GM23248 (cell line): ENCODE measurements around the gene TSLP. TPM values are rescaled to one million over a fixed set of nuclear protein-coding genes. Genes with fewer than 3 reads are reported as not detected.

ENCODE experiments used
- DNase-seq: peaks from one replicate; pipeline ENCODE4 v3.0.0-alpha.2; 2015
- H2AFZ ChIP-seq: fragments of 200-600 bp; sonication (generic); 2 replicates; pipeline ENCODE4 v1.6.1; 2016; ENCODE audit warnings: antibody characterized with exemption
- H3F3A ChIP-seq: fragments of 200-600 bp; sonication (generic); 2 replicates; pipeline ENCODE4 v1.6.1; 2016; ENCODE audit warnings: mild to moderate bottlenecking, antibody characterized with exemption, mixed run types; ENCODE audit not compliant: insufficient read depth
- H3K27ac ChIP-seq: fragments of 200-600 bp; sonication (generic); 2 replicates; pipeline ENCODE4 v1.5.1; 2016; ENCODE audit warnings: mild to moderate bottlenecking
- H3K27me3 ChIP-seq: fragments of 200-600 bp; sonication (generic); replicated peaks from 2 replicates; pipeline ENCODE4 v1.6.1; 2016; ENCODE audit warnings: mild to moderate bottlenecking; ENCODE audit not compliant: insufficient read depth
- H3K36me3 ChIP-seq: fragments of 200-600 bp; sonication (generic); 2 replicates; pipeline ENCODE4 v1.6.1; 2016; ENCODE audit warnings: low read depth, mild to moderate bottlenecking
- H3K4me1 ChIP-seq: fragments of 200-600 bp; sonication (generic); 2 replicates; pipeline ENCODE4 v1.6.1; 2016; ENCODE audit warnings: mild to moderate bottlenecking; ENCODE audit not compliant: insufficient read depth
- H3K4me2 ChIP-seq: fragments of 200-600 bp; sonication (generic); one replicate; pipeline ENCODE4 v1.6.1; 2016; ENCODE audit warnings: mild to moderate bottlenecking; ENCODE audit not compliant: unreplicated experiment
- H3K4me3 ChIP-seq: fragments of 200-600 bp; sonication (generic); 2 replicates; pipeline ENCODE4 v1.5.1; 2016; ENCODE audit warnings: mild to moderate bottlenecking
- H3K79me2 ChIP-seq: fragments of 200-600 bp; sonication (generic); 2 replicates; pipeline ENCODE4 v1.6.1; 2016; ENCODE audit warnings: mild to moderate bottlenecking; ENCODE audit not compliant: insufficient read depth
- H3K9ac ChIP-seq: fragments of 200-600 bp; sonication (generic); 2 replicates; pipeline ENCODE4 v1.6.1; 2016; ENCODE audit warnings: mild to moderate bottlenecking
- H3K9me2 ChIP-seq: fragments of 200-600 bp; sonication (generic); 2 replicates; pipeline ENCODE4 v1.6.1; 2016; ENCODE audit warnings: mixed run types, mild to moderate bottlenecking, moderate library complexity; ENCODE audit not compliant: insufficient read depth
- H3K9me3 ChIP-seq: fragments of 200-600 bp; sonication (generic); one replicate; pipeline ENCODE4 v1.6.1; 2017; ENCODE audit warnings: low read depth
- H4K20me1 ChIP-seq: fragments of 200-600 bp; sonication (generic); 2 replicates; pipeline ENCODE4 v1.6.0; 2016; ENCODE audit not compliant: insufficient read depth
- EZH2 ChIP-seq: fragments of 200-600 bp; sonication (generic); IDR thresholded peaks from 2 replicates; pipeline ENCODE4 v1.6.1; 2018; ENCODE audit warnings: antibody characterized with exemption, mild to moderate bottlenecking; ENCODE audit not compliant: insufficient read depth, poor library complexity, severe bottlenecking
- EZH2phosphoT487 ChIP-seq: fragments of 200-600 bp; sonication (generic); IDR thresholded peaks from 2 replicates; pipeline ENCODE4 v1.6.1; 2018; ENCODE audit warnings: antibody characterized with exemption, moderate library complexity, mild to moderate bottlenecking, low read depth; ENCODE audit not compliant: insufficient read depth
- WGBS, 2 experiments: methylation state at CpG; one replicate each; pipeline ENCODE4 v1.1.6; 2015 to 2017; ENCODE audit warnings: low lambda C conversion rate in 2 of 2, low coverage in 1 of 2; ENCODE audit errors: missing lambda C conversion rate in 2 of 2; 5-methylcytosine and 5-hydroxymethylcytosine counted together
- in situ Hi-C: fragments of 300-500 bp; cut with MboI; formaldehyde crosslinking; loops from 2 replicates; pipeline ENCODE4 v1.15.0; 2020
- polyA plus RNA-seq: library from polyadenylated mRNA; unstranded; fragments of >200 nt; fragmentation: Nextera tagmentation; extraction: Ambion mirVana; gene quantifications from 2 replicates; pipeline ENCODE4 v1.2.1, GENCODE V29; 2016
- total RNA-seq: library from RNA; depleted of rRNA; stranded (reverse); fragments of >200 nt; shearing (Covaris generic); gene quantifications from 2 replicates; pipeline ENCODE4 v1.2.3, GENCODE V29; 2014

TSLP gene
- total and polyA plus RNA-seq, 2 experiments from 2014 or later = not detected

DNA sequence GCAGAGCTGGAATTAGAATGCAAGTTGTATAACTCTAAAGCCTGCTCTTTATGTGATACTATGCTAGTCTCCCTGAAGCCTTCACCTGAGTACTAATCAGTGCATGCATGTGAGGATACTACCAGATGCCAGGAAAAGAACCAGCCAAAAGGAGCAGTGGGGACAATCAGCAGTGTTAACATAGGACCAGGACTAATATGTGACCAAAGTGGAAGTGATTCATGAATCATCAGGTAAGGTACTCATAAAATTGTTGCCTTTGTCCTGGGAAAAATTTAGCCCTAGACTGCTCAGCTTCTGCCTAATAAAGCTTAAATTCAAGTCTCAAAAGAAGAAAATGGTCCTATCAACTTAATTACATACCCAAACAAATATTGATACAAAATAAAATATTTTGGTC is 13.4 kb upstream of the TSLP start:
- Histone ChIP-seq H3K9me3 (no peaks in the 10 kb centered on the region), H3K27me3 (peaks cover 40% of the 10 kb centered on the region), H3K36me3 (no peaks in the 10 kb centered on the region), H3K9ac (no peak overlapping the region), H4K20me1 (no peaks in the 10 kb centered on the region), H3K9me2 (no peaks in the 10 kb centered on the region), H3K79me2 (no peaks in the 10 kb centered on the region), H3K4me1 (no peaks in the 10 kb centered on the region), H3F3A (no peaks in the 10 kb centered on the region), H3K27ac (no peak overlapping the region), H3K4me2 (no peak overlapping the region), H3K4me3 (no peak overlapping the region), H2AFZ (no peak overlapping the region)
- in situ Hi-C loops = no loop called here
- TF ChIP-seq EZH2phosphoT487 (no peak), EZH2 (no peak)
- no peak for DNase-seq

DNA sequence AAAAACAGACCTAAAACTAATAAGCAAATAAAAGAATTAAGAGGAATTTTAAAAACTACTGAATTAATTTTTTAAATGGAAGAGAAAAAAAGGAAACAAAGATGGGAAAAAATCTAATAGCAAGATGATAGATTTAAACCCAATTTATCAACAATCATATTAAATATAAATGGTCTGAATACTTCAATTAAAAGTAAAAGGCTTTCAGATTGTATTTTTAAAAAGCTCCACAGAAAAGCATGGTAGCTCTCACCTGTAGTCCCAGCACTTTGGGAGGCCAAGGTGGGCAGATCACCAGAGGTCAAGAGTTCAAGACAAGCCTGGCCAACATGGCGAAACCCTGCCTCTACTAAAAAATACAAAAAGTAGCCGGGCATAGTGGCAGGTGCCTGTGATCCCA is 11.3 kb upstream of the TSLP start:
- WGBS, 2 experiments = 47 to 62% methylated on average over 2 of the region's 2 CpGs
- H3K4me2 ChIP-seq = no peak overlapping the region
- peaks cover 26% of the 10 kb centered on the region for H3K27me3 ChIP-seq
- H3K4me3 ChIP-seq = no peak overlapping the region
- in situ Hi-C loops = no loop called here
- H2AFZ ChIP-seq = no peak overlapping the region
- no peak overlapping the region for H3K9ac ChIP-seq
- TF ChIP-seq EZH2phosphoT487 (no peak), EZH2 (no peak)
- H3K9me2 ChIP-seq = no peaks in the 10 kb centered on the region
- H3K79me2 ChIP-seq = no peaks in the 10 kb centered on the region
- no peaks in the 10 kb centered on the region for H3K4me1 ChIP-seq
- no peak overlapping the region for H3K27ac ChIP-seq
- no peaks in the 10 kb centered on the region for H3F3A ChIP-seq
- H3K9me3 ChIP-seq = no peaks in the 10 kb centered on the region
- no peaks in the 10 kb centered on the region for H3K36me3 ChIP-seq
- H4K20me1 ChIP-seq = no peaks in the 10 kb centered on the region
- DNase-seq = no peak

DNA sequence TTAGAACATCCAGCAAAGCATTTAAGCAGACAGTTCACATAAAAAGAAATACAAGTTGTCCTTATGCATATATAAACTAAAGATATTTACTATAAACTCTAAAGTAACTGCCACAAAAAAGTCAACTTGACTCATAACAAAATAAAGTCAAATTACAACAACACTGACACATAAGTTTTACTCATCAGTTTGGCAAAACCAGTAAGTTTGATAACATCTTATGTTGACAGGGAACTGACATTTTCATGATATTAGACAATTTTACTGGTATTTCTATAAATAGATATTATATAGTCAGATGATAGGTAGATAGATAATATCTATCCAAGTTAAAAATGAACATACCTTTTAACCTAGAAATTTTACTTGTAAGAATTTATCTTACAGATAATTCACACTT is 9.9 kb upstream of the TSLP start:
- peaks cover 18% of the 10 kb centered on the region for H3K27me3 ChIP-seq
- TF ChIP-seq EZH2 (no peak), EZH2phosphoT487 (no peak)
- no peaks in the 10 kb centered on the region for H3K9me2 ChIP-seq
- H3K4me3 ChIP-seq = no peak overlapping the region
- H3K27ac ChIP-seq = no peak overlapping the region
- no peaks in the 10 kb centered on the region for H4K20me1 ChIP-seq
- no peaks in the 10 kb centered on the region for H3K79me2 ChIP-seq
- no peak for DNase-seq
- no peak overlapping the region for H3K4me2 ChIP-seq
- no peaks in the 10 kb centered on the region for H3K4me1 ChIP-seq
- no peaks in the 10 kb centered on the region for H3K9me3 ChIP-seq
- no peaks in the 10 kb centered on the region for H3K36me3 ChIP-seq
- H3F3A ChIP-seq = no peaks in the 10 kb centered on the region
- in situ Hi-C loops = no loop called here
- H3K9ac ChIP-seq = no peak overlapping the region
- H2AFZ ChIP-seq = no peak overlapping the region

DNA sequence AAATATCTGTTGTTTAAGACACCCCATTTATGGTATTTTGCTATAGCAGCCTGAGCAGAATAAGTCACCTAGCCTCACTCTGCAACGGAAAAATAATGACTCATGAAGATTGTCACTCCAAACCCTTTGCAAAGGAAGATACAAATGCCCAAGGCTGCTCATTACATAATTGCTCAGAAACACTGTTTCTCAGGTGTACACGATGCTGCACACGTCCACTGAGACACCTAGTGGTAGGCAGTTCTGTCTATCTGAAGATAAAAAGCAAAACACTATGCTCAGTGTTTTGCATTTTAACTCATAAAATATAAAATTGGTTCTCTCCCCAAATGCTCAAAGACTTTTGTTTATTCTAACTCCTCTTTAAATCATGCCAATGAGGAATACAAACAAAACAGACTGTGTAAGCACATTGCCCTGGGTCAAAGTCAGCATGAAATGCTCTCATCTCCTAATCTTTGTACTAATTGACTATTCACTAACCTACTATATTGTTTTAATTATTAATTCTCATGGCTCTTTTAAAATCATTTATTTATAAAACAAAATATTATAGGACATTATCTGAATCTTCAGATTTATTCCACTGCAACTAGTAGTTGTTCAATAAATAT is 7.7 kb upstream of the TSLP start:
- Histone ChIP-seq H3K4me3 (no peak overlapping the region), H3K79me2 (no peaks in the 10 kb centered on the region), H3K4me2 (no peak overlapping the region), H3F3A (no peaks in the 10 kb centered on the region), H3K27me3 (peaks cover 23% of the 10 kb centered on the region), H3K9ac (no peak overlapping the region), H3K9me3 (no peaks in the 10 kb centered on the region), H3K4me1 (no peaks in the 10 kb centered on the region), H3K36me3 (no peaks in the 10 kb centered on the region), H4K20me1 (no peaks in the 10 kb centered on the region), H2AFZ (no peak overlapping the region), H3K9me2 (no peaks in the 10 kb centered on the region), H3K27ac (no peak overlapping the region)
- whole genome bisulfite sequencing, 2 experiments = 52 to 53% methylated on average over 3 of the region's 3 CpGs
- in situ Hi-C loops = no loop called here
- no peak for TF ChIP-seq EZH2phosphoT487
- no peak for TF ChIP-seq EZH2
- DNase-seq = no peak
